Endometrial microvascular endothelial cells (primary cell): Measurements from ENCODE around the gene NEDD1. TPM values are rescaled to one million over a fixed set of nuclear protein-coding genes. Genes with fewer than 3 reads are reported as not detected.

ENCODE experiments used
- in situ Hi-C: cut with HindIII; loops from 2 replicates; pipeline ENCODE4 v1.10.0; 2017; ENCODE audit warnings: low sequenced_read_pairs, low pct_unique_long_range_greater_than_20kb; ENCODE audit errors: inconsistent ontology term
- total RNA-seq: library from RNA; depleted of rRNA; stranded (reverse); fragments of >200 nt; gene quantifications from one replicate; pipeline ENCODE4 v1.2.3, GENCODE V29; 2015; ENCODE audit errors: inconsistent ontology term

The NEDD1 gene
- 33.5 TPM for total RNA-seq

DNA sequence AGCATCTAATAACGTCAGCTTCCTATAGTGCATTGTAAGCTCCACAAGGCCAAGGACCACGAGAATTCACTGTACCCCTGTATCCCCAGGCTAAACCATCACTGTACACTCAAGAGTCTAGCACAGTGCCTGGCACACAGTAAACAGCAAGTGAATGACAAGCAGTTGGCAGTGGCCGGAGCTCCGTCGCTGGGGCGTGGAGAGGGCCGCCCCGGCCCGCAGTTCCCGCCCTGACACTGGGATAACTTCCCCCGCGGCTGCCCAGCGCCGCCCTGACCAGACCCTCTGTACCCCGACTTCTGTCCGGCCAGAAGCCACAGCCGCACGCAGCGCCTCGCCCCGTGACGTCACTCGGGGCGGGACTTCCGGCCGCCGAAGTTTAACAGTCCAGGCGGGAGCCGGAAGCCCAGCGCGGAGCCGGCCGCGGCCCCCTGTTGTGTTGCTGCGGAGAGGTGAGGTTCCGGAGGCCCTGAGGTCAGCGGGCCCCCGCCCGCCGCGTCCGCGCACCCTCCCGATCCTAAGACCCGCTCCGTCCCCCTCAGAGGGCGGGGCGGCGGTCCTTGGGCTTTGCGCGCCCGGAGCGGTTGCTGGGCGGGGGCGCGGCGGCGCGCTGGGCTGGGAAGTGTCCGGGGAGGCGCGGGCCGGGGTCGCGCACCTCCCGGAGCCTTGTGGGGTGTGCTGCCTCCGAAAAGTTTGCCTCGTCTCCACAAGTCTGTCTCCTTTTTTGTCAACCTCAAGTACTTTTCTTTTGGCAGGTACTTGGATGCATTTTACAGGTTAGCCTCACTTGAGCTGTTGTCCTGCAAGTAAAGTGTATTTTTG lies at the start of gene NEDD1:
TSS of gene NEDD1 (plus strand) at position 409 of the 822 bp plus-strand sequence. CDS start 2,503 bp downstream, outside the sequence.
- in situ Hi-C loops, result no loop called here

DNA sequence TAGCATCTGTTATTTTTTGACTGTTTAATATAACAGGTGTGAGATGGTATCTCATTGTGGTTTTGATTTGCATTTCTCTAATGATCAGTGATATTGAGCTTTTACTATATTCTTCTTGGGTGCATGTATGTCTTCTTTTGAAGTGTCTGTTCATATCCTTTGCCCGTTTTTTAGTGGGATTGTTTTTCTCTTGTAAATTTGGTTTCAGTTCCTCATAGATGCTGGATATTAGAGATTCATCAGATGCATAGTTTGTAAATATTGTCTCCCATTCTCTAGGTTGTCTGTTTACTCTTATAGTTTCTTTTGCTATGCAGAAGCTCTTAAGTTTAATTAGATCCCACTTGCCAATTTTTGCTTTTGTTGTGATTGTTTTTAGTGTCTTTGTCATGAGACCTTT lies 48.9 kb upstream of the NEDD1 start:
- in situ Hi-C loops, result no loop called here

- in situ Hi-C loops, result no loop called here
Measured at GRCh38 chr12:96861656-96862055, 45.4 kb upstream of the NEDD1 start.

DNA sequence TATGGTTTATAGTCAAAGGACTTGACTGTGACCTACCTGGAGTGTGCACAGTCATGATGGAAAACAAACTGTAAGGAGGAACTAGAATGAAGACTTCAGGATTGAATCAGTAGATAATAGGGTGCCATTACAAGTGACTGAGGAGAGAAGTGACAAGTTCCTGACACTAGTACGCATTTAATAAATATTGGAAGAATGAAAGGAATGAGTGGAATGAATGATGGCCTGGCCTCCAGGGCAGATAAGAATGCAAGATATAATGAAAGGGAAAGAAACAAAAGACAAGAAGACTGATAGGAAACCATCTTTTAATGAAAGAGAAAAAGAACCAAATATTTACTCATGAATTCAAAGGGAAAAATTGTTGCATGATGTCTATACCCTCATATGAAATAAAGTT lies 44.7 kb upstream of the NEDD1 start:
- in situ Hi-C loops, result no loop called here

- in situ Hi-C loops, result no loop called here
Measured at GRCh38 chr12:96864335-96864734, 42.7 kb upstream of the NEDD1 start.

DNA sequence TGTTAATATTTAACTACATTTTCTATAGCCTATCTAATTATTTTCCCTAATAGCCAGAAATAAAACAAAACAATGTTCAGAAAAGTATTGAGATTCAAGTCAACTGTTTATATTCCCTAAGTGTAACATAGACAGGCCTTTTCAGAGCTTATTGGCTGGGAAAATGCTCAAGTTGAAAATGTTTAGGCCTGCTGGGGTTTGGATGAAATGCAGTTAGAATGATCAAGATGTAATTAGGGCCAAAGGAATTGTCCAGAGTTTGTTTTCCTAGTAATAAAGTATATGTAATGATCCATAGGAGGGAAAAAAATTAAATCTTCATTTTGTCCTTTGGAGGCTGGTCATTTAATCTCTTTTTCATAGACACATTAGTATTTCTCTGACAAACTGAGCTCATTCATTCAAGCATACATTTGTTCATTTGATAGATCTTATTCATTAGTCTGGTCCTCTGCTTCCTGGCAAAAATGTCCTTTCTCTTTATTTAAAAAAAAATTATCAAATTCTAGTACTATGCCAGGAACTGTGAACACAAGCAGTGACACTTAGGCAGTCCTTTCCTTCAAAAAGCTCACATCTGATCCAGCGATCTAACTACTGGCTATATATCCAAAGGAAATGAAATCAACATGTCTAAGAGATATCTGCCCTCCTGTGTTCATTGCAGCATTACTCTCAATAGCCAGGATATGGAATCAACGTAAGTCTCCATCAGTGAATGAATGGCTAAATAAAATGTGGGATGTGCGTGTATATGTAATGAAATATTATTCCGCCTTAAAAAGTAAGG lies 40.1 kb upstream of the NEDD1 start:
- in situ Hi-C loops, result no loop called here

- in situ Hi-C loops, result no loop called here
Measured at GRCh38 chr12:96870946-96871345, 36.1 kb upstream of the NEDD1 start.

- in situ Hi-C loops, result no loop called here
Measured at GRCh38 chr12:96872961-96873360, 34.1 kb upstream of the NEDD1 start.

GRCh38 chr12:96874211-96874610 lies 32.8 kb upstream of the NEDD1 start:
- in situ Hi-C loops, result no loop called here

DNA sequence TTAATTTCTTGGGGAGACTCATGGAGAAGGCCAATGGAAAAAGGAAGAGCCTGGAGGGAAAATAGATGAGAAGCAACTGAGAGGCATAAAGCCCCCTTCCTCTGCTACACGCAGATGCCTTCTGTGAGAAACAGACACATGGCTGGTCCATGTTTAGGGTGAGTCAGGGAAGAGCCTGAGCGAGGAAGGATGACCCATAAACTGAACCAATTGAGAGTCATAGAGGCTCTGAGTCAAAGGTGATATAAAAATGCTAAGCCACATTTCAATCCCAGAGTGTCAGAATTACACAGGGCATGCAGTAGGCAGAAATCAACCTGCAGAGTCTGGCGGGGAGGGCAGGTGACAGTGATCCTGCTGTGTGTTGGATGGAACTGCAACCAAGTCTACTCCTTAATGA lies 30.1 kb upstream of the NEDD1 start:
- in situ Hi-C loops, result no loop called here

GRCh38 chr12:96878704-96879103 lies 28.4 kb upstream of the NEDD1 start:
- in situ Hi-C loops, result no loop called here

GRCh38 chr12:96879301-96879700 lies 27.8 kb upstream of the NEDD1 start:
- in situ Hi-C loops, result no loop called here

- in situ Hi-C loops, result no loop called here
Measured at GRCh38 chr12:96880220-96880619, 26.8 kb upstream of the NEDD1 start.

DNA sequence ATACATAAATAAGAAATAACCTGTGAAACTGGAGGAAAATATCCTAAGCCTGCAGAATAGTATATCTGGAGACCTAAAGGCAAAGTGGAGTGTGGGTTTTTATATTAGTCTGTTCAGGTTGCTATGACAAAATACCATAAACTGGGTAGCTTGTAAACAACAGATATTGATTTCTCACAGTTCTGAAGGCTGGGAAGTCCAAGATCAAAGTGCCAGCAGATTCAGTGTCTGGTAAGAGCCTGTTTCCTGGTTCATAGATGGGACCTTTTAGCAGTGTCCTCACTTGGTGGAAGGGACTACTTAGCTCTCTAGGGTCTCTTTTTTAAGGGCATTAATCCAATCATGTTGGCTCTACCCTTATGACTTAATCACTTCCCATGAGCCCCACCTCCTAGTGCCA lies 25.4 kb upstream of the NEDD1 start:
- in situ Hi-C loops, result no loop called here

GRCh38 chr12:96882862-96883261 lies 24.2 kb upstream of the NEDD1 start:
- in situ Hi-C loops, result no loop called here

- in situ Hi-C loops, result no loop called here
Measured at GRCh38 chr12:96883571-96883970, 23.5 kb upstream of the NEDD1 start.

DNA sequence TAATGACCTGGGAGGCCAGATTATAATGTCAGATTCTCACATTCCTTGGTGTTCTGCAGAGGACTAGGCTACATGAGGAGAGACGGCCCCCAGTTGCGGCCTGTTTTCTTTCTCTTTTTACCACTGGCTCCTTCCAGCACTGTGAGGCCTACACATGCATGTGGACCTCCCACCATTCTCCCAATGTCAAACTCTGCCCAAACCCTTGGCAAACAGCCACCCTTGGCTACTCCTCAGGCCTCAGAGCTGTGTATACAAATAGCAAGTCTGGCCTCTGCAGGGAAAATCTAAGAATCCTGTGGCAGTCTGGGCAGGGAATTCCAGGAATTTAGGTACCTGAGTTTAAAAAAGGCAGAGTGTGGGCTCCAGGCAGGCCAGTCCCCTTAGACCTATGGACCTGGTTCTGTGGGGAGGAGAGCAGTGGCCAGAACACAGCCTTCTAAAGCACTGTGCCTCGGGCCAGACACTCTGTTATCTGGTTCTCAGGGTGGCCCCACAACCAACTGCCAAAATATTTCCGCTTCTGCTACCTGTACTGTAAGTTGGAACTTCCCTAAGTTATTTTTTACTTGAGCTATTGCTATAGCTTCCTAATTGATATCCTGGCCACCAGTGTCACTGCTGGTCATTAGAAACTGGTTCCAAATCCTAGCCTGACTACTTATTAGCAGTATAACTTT lies 19.9 kb upstream of the NEDD1 start:
- in situ Hi-C loops, result no loop called here

DNA sequence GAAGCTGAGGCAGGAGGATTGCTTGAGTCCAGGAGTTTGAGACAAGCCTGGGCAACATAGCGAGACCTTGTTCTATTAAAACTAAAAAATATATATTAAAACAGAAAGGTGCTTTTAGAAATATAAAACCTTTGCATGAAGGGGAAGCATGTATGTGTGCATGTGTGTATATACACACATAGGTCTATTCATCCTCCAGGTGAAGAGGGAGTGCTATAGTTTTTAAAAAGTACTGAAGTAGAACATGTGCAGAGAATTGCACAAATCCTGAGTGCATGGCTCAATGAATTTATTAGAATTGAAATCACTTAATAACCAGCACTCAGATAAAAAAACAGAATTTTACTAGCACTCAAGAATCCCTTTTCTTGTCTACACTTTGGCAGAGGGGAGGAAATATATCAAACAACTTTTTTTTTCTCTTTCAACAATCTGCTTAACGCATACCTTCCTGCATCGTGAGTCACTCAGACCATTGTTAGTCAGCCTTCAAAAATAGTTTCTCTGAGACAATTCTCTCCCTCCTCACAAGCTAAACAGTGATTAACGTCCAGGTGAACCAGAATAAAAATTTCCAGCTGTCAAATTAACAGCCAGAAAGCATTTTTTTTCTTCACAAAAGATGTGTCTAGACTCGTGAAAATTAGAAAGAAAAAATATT lies 17.7 kb upstream of the NEDD1 start:
- in situ Hi-C loops, result no loop called here

GRCh38 chr12:96890331-96890730 lies 16.7 kb upstream of the NEDD1 start:
- in situ Hi-C loops, result no loop called here
